WERI-Rb-1 (cell line): Measurements from ENCODE around the gene TMEM38B.

Source experiments
- DNase-seq: peaks from one replicate; pipeline ENCODE4 v3.0.0-alpha.2; 2020
- H3K27ac ChIP-seq: fragments of 250-450 bp; sonication (Bioruptor Pico); 2 replicates; pipeline ENCODE4 v1.5.1; 2020; ENCODE audit warnings: mild to moderate bottlenecking, moderate library complexity
- H3K27me3 ChIP-seq: fragments of 250-450 bp; sonication (Bioruptor Pico); 2 replicates; pipeline ENCODE4 v1.5.1; 2021; ENCODE audit warnings: mild to moderate bottlenecking, low read depth, moderate library complexity; ENCODE audit not compliant: insufficient read depth, severe bottlenecking
- H3K36me3 ChIP-seq: fragments of 250-450 bp; sonication (Bioruptor Pico); 2 replicates; pipeline ENCODE4 v1.5.1; 2020; ENCODE audit warnings: mild to moderate bottlenecking, moderate library complexity
- H3K4me3 ChIP-seq: 2 replicates; pipeline ENCODE4 v1.5.1; 2011; ENCODE audit warnings: low read depth, mild to moderate bottlenecking, control low read depth, low read length
- H3K9me3 ChIP-seq: fragments of 250-450 bp; sonication (Bioruptor Pico); 2 replicates; pipeline ENCODE4 v1.5.1; 2021; ENCODE audit warnings: mild to moderate bottlenecking, moderate library complexity; ENCODE audit not compliant: severe bottlenecking
- TF ChIP-seq, protein P1 (sequence below): IDR thresholded peaks from 2 replicates; pipeline ENCODE4 v1.5.1; 2011; ENCODE audit warnings: low read depth, mild to moderate bottlenecking, control low read depth, inconsistent platforms, low read length

The TMEM38B gene

DNA sequence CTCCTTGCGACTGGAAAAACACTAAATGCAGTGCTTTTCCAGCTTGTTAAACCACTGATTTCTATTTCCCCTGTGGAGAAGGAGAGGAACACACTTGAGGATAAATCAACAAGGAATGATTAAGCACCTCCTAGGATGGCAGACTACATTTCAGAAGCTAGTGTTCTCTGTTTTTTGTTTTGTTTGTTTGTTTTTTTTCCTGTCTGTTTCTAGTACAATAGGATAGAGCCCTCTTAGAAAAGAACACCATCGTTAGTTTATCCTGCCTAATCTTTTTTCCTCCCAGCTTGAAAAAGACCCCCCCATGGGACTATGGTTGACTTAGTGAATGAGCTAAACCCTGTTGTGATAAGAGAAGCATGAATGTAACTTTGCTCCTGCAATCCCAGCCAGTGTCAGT, 36.0 kb upstream of the TMEM38B start:
- no peak for DNase-seq
- no peaks in the 10 kb centered on the region for H3K27me3 ChIP-seq
- TF ChIP-seq, protein P1, sequence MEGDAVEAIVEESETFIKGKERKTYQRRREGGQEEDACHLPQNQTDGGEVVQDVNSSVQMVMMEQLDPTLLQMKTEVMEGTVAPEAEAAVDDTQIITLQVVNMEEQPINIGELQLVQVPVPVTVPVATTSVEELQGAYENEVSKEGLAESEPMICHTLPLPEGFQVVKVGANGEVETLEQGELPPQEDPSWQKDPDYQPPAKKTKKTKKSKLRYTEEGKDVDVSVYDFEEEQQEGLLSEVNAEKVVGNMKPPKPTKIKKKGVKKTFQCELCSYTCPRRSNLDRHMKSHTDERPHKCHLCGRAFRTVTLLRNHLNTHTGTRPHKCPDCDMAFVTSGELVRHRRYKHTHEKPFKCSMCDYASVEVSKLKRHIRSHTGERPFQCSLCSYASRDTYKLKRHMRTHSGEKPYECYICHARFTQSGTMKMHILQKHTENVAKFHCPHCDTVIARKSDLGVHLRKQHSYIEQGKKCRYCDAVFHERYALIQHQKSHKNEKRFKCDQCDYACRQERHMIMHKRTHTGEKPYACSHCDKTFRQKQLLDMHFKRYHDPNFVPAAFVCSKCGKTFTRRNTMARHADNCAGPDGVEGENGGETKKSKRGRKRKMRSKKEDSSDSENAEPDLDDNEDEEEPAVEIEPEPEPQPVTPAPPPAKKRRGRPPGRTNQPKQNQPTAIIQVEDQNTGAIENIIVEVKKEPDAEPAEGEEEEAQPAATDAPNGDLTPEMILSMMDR = no peak
- H3K9me3 ChIP-seq = no peaks in the 10 kb centered on the region
- H3K27ac ChIP-seq = no peak overlapping the region
- H3K4me3 ChIP-seq = no peak overlapping the region
- H3K36me3 ChIP-seq = peaks cover 9% of the 10 kb centered on the region

DNA sequence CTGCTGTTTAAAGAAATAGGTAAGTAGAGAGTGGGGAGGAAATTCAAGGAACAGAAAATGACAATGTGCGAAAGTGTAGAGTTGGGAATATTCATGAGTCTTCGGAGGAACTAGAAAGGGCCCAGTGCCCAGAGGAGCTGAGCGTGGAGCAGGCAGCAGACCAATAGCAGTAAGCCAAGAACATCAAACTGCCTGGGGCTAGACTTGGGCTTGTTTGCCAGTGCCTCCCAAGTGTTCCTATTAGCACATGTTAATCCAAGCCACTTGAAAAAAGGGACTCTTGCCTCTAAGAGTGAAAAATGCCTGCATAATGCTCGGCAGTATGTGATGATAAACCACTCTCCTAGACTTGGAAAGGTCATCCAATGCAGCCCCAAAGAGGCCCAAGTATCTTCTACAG, 33.3 kb upstream of the TMEM38B start:
- TF ChIP-seq, protein P1 = no peak
- Histone ChIP-seq H3K4me3 (no peak overlapping the region), H3K36me3 (peaks cover 12% of the 10 kb centered on the region), H3K9me3 (no peaks in the 10 kb centered on the region), H3K27ac (no peak overlapping the region), H3K27me3 (no peaks in the 10 kb centered on the region)
- DNase-seq = no peak

DNA sequence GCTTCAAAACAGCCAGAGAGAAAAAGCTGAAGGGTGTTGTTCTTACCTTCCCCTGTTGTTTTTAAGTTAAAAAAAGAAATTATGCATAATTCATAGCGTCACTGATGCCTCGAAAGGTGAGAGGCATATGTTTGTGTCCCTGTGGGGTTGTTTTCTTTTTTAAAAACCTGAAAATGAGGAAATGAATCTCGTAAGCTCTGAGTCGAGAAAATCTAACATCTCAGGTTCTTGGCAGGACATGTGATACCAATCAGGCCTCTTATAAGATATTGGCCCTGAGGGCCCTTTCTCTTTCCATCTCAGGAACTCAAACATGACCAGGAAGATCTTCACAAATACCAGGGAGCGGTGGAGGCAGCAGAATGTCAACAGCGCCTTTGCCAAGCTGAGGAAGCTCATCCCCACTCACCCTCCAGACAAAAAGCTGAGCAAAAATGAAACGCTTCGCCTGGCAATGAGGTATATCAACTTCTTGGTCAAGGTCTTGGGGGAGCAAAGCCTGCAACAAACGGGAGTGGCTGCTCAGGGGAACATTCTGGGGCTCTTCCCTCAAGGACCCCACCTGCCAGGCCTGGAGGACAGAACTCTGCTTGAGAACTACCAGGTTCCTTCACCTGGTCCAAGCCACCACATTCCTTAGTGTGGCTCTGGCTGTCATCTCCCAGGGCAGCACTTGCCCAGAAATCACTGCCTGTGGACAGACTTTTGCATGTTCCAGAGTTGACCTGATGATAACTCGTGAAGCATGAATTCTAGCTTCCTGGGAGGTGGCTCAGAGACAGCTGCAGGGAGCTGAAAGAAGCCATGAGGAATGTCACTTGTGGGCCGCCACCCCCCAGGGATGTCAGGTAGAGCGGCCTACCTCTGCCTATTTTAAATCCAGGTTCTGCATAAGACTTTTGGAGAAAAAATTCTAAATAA, 31.9 kb upstream of the TMEM38B start, which contains the start of gene TAL2:
Gene TAL2, plus strand, starts transcription at position 274 of the 921 bp plus-strand sequence. Its CDS starts 40 bp downstream, at position 314.
- DNase-seq = no peak
- Histone ChIP-seq H3K36me3 (peaks cover 12% of the 10 kb centered on the region), H3K9me3 (no peaks in the 10 kb centered on the region), H3K4me3 (no peak within 1 kb of the TSS), H3K27me3 (no peaks in the 10 kb centered on the region), H3K27ac (no peak within 1 kb of the TSS)
- TF ChIP-seq, protein P1 = no peak

DNA sequence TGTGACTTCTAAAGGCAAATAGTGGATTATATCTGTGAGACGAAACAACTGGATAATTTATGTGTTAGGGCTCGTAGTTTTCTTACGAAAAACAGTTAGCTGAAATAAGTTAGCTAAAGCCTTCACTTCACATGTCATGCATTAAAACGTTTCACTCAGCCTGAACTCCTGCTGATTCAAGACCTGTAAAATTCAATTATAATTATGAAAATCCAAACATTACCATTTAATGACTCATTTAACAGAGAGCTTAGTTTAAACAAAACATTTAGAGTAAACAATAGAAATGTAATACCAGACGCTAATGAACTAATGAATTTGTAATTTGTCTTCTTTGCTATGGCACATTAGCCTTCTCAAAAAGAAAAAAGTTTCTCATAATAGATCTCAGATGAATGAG, 30.4 kb upstream of the TMEM38B start:
- TF ChIP-seq, protein P1 = no peak

DNA sequence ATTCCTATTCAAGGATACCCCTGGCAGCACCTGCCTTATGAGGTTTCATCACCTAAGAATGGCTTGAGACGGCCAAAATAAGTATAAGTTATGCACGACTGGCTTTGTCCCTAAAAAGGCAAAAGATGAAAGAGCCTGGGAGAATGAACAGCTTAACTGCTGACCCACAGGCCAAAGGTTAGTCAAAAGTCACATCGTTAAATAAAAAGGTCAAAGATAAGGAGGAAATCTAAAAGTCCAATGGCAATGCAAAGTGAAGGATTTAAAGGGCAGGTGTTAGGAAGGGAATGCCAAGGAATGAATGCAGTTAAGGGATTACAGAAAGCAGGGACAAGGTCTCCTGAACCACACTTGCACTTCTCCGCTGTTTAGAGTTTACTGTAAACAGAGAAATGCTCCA, 26.5 kb upstream of the TMEM38B start:
- DNase-seq = no peak
- Histone ChIP-seq H3K27ac (no peak overlapping the region), H3K9me3 (no peaks in the 10 kb centered on the region), H3K4me3 (no peak overlapping the region), H3K27me3 (no peaks in the 10 kb centered on the region), H3K36me3 (peaks cover 6% of the 10 kb centered on the region; the same call in 1 of the 2 replicates)
- TF ChIP-seq, protein P1 = no peak

More for the DNA sequence above, 30.4 kb upstream of the TMEM38B start:
- Histone ChIP-seq H3K36me3 (peaks cover 12% of the 10 kb centered on the region), H3K4me3 (no peak overlapping the region), H3K27me3 (no peaks in the 10 kb centered on the region), H3K9me3 (no peaks in the 10 kb centered on the region), H3K27ac (no peak overlapping the region)
- no peak for DNase-seq
